Lower leg skin (tissue), 3 donors: ENCODE measurements around the gene TOP3B.

Source experiments
- CTCF ChIP-seq, 3 donors: fragments of 450-650 bp; IDR thresholded peaks; one replicate each; pipeline ENCODE4 v1.5.1; 2016; ENCODE audit warnings: antibody characterized with exemption in 3 of 3, mild to moderate bottlenecking in 3 of 3, moderate library complexity in 2 of 3
- POLR2A ChIP-seq, 2 donors: fragments of 450-650 bp; IDR thresholded peaks; one replicate each; pipeline ENCODE4 v1.6.1; 2016 to 2017; ENCODE audit warnings: antibody characterized with exemption in 2 of 2, mild to moderate bottlenecking in 1 of 2, moderate library complexity in 1 of 2

GRCh38 chr22:22022947-22023534 is 40.5 kb upstream of the TOP3B start:
- TF ChIP-seq CTCF (IDR thresholded peaks at IDR 0.05) (no peak), POLR2A (IDR thresholded peaks at IDR 0.05) (no peak)
